ENCODE data around the gene EBI3. TPM values are rescaled to one million over a fixed set of nuclear protein-coding genes. Genes with fewer than 3 reads are reported as not detected.

The EBI3 gene
- 0.99 and 1.1 TPM in 2 replicates for total RNA-seq (2021; fragmentation: NEBNext Ultra II Directional; extraction: Animal tissue kit (Norgen Biotek cat#: 25700))
- 5.2 and 8.4 TPM in 2 replicates for polyA plus RNA-seq (2011; rRNA removed)
- polyA plus RNA-seq (2011; cell fraction: cytosol; rRNA removed) = 2.8 TPM
- polyA plus RNA-seq (2011; cell fraction: nucleus; rRNA removed) = 2.2 TPM
- 1.9 to 3.0 TPM (median 2.4 TPM) in 4 replicates for polyA plus RNA-seq (2012, experiment 1 of 2)
- polyA plus RNA-seq (2012, experiment 2 of 2) = 3.6 TPM
- 3.2 TPM for polyA plus RNA-seq (2013, experiment 1 of 2)
- polyA plus RNA-seq (2013, experiment 2 of 2) = 3.4 TPM
- polyA minus RNA-seq (2011; rRNA and poly(A)+ RNA removed) = 0.63 and 1.3 TPM in 2 replicates
- polyA minus RNA-seq (2011; cell fraction: cytosol; rRNA and poly(A)+ RNA removed) = 0.95 TPM
- polyA minus RNA-seq (2011; cell fraction: nucleus; rRNA and poly(A)+ RNA removed) = 2.0 TPM
- long read RNA-seq, experiment 1, partial matches to known transcripts = 1 of 2 reads
- long read RNA-seq, experiment 1, other reads (novel, unspliced or antisense) = 0 of 2 reads
- long read RNA-seq, experiment 2, partial matches to known transcripts = 0 of 3 reads
- long read RNA-seq, experiment 2, other reads (novel, unspliced or antisense) = 1 of 3 reads

DNA sequence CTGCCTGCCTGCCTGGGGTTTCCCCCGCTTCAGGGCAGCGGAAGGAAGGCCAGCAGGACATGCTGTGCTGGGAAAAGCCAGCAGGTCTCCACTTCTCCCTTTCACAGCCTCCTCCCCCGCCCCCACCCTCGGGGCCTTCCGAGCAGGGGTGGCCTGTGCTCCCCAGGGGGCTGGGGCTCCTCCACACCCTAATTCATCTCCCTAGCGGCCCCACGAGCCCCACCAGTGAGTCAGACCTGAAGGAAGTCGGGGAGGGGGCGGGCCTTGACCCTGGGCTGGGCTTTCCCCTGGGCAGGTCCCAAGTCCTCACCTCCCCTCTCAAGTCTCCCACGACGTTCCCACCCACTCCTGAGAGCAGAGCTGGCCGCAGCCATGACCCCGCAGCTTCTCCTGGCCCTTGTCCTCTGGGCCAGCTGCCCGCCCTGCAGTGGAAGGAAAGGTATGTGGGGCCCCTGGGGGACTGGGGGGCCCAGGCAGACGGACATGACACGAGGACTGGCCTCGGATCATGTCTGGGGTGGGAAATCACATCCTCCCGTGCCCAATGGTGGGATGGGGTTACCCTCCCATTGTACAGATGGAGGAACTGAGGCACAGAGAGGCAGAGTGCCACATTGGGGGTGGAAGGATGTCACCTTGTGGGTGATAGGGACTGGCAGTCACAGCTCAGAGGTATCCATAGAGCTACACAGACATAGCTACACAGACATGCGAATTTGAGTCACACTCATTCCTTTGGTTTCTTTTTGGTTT lies at the start of gene EBI3:
Gene EBI3, plus strand, starts transcription at position 345 of the 753 bp plus-strand sequence. Its CDS starts 28 bp downstream, at position 373.
- Histone ChIP-seq H3K79me2 (ENCODE audit: control insufficient read depth in 1 of 2, insufficient read depth in 2 of 2, low read length in 2 of 2) (no peaks in the 10 kb centered on the region), H2AK5ac (ENCODE audit: low read depth, low read length) (peak within 1 kb of the TSS; percentile 39; the same call in 1 of the 2 replicates), H2BK5ac (ENCODE audit: low read depth, low read length) (peak within 1 kb of the TSS; percentile 52; the same call in 1 of the 2 replicates), H3K23me2 (ENCODE audit: low read depth, low read length) (no peaks in the 10 kb centered on the region; the same call in 1 of the 2 replicates), H2BK15ac (ENCODE audit: low read length) (peak within 1 kb of the TSS; percentile 20; the same call in 1 of the 2 replicates), H3K4ac (replicated peaks; ENCODE audit: insufficient read length, low read depth, low read length) (peak within 1 kb of the TSS; percentile 60), H3K23ac (ENCODE audit: insufficient read length) (no peak within 1 kb of the TSS), H3K4me3 (ENCODE audit: extremely low read depth in 1 of 4, insufficient read depth in 2 of 4, low read depth in 3 of 4, low read length in 4 of 4) (peak within 1 kb of the TSS in 3 of 4 experiments; percentile 11 to 38 (median 20); a peak in 4 of 8 replicates), H2BK120ac (replicated peaks; ENCODE audit: low read depth, low read length) (no peak within 1 kb of the TSS), H2BK20ac (ENCODE audit: low read length) (0 out of 2 replicates have a peak within 1 kb of the TSS, but pooled peaks have one; percentile 61), H3K4me1 (replicated peaks in 1 of 4; ENCODE audit: control insufficient read depth in 3 of 4, insufficient read depth in 4 of 4, low read length in 3 of 4) (peaks cover 0 to 7% (median 3%) of the 10 kb centered on the region in 4 experiments; a peak in 3 of 7 replicates), H3K27me3 (replicated peaks in 1 of 4; ENCODE audit: control insufficient read depth in 3 of 4, extremely low read depth in 1 of 4, insufficient read depth in 3 of 4, low read length in 3 of 4) (no peaks in the 10 kb centered on the region), H3K14ac (ENCODE audit: insufficient read length) (no peak within 1 kb of the TSS), H2BK12ac (ENCODE audit: low read depth, low read length) (peak within 1 kb of the TSS; percentile 93; the same call in 1 of the 2 replicates), H3K79me1 (ENCODE audit: low read depth, low read length) (no peaks in the 10 kb centered on the region), H3K18ac (ENCODE audit: extremely low read depth, low read length) (peak within 1 kb of the TSS; percentile 65; the same call in 1 of the 2 replicates), H3K4me2 (ENCODE audit: insufficient read depth in 1 of 2, low read depth in 2 of 2, low read length in 2 of 2) (peak within 1 kb of the TSS; percentile 1 to 58; a peak in 3 of 4 replicates), H3K9ac (replicated peaks in 1 of 4; ENCODE audit: extremely low read depth in 1 of 4, low read depth in 3 of 4, low read length in 3 of 4) (no peak within 1 kb of the TSS), H4K5ac (ENCODE audit: insufficient read length, low read depth, low read length) (no peak within 1 kb of the TSS), H3K27ac (ENCODE audit: low read depth, low read length) (no peak within 1 kb of the TSS), H4K91ac (replicated peaks; ENCODE audit: insufficient read length, low read length) (peak within 1 kb of the TSS; percentile 90), H3K36me3 (ENCODE audit: control insufficient read depth in 2 of 4, insufficient read depth in 4 of 4, low read length in 3 of 4) (no peaks in the 10 kb centered on the region), H3K56ac (replicated peaks; ENCODE audit: insufficient read length, low read depth, low read length) (no peak within 1 kb of the TSS), H2AFZ (ENCODE audit: low read length) (peak within 1 kb of the TSS; percentile 24; the same call in 1 of the 2 replicates), H3K9me3 (ENCODE audit: insufficient read depth in 2 of 2, low read depth in 1 of 2, low read length in 1 of 2) (no peaks in the 10 kb centered on the region), H4K20me1 (replicated peaks in 1 of 2; ENCODE audit: control insufficient read depth in 1 of 2, insufficient read depth in 2 of 2, low read length in 2 of 2) (no peaks in the 10 kb centered on the region), H4K8ac (ENCODE audit: extremely low read depth, insufficient read depth, low read length) (peak within 1 kb of the TSS; percentile 31)
- FAIRE-seq (no peak), DNase-seq (ENCODE audit: low read depth in 1 of 2, low spot score in 2 of 2) (no peak)
- CTCF ChIA-PET (ENCODE audit: partially characterized antibody) = interaction anchor here (0.6 to 0.9 kb wide), 4 partner anchors 29 to 124 kb away, joined by 3 to 4 read pairs (median 4); no protein-coding TSS in a partner anchor
- WGBS, 2 experiments (ENCODE audit: extremely low coverage in 1 of 2, insufficient coverage in 1 of 2, insufficient read length in 1 of 2, insufficient replicate concordance in 2 of 2, low coverage in 1 of 2, low lambda C conversion rate in 2 of 2, missing lambda C conversion rate in 1 of 2) = 44% methylated on average over 16 of the region's 19 CpGs; no CpG with 5 or more reads in 1 of the 2 experiments
- TF ChIP-seq KDM1A (IDR thresholded peaks at IDR 0.05; ENCODE audit: borderline replicate concordance, low read length) (peak; percentile 47; the same call in 1 of the 2 replicates), TAF7 (optimal IDR thresholded peaks at IDR 0.05; ENCODE audit: borderline replicate concordance, low read depth, low read length) (no peak), HDAC2 (IDR thresholded peaks at IDR 0.05; ENCODE audit: borderline replicate concordance in 1 of 2, low read depth in 2 of 2, low read length in 2 of 2) (0 out of 4 replicates have a peak, but pooled peaks of 1 of the 2 experiments have one; percentile 28)
- POLR2A ChIA-PET (ENCODE audit: partially characterized antibody) = interaction anchor here (1.0 to 1.2 kb wide), 3 partner anchors 13 to 114 kb away, joined by 3 to 5 read pairs (median 3); partner anchors contain the start of gene MPND

All from H1 (cell line).